OCI-LY7 (cell line): ENCODE data around the gene OPN1LW.

Source experiments
- CTCF ChIP-seq: fragments of 200-600 bp; sonication (generic); conservative IDR thresholded peaks from 2 replicates; pipeline ENCODE4 v1.5.1; 2014; ENCODE audit warnings: mild to moderate bottlenecking, antibody characterized with exemption, low read length, moderate library complexity, mixed read lengths
- EZH2phosphoT487 ChIP-seq: fragments of 200-600 bp; sonication (generic); IDR thresholded peaks from 2 replicates; pipeline ENCODE4 v1.6.1; 2018; ENCODE audit warnings: low read depth, borderline replicate concordance, mild to moderate bottlenecking, mixed run types, antibody characterized with exemption, low read length, moderate library complexity, mixed read lengths

GRCh38 chrX:154098551-154098950, 45.5 kb upstream of the OPN1LW start:
- TF ChIP-seq CTCF (no peak), EZH2phosphoT487 (no peak)
